Upper lobe of left lung (tissue), 4 donors: ENCODE measurements around the gene CTDSP1.

Experiments used
- EP300 ChIP-seq, 4 donors: sonication (generic); formaldehyde crosslinking; IDR thresholded peaks; one replicate each; pipeline ENCODE4 v1.5.1; 2017; ENCODE audit warnings: antibody characterized with exemption in 4 of 4, control low read depth in 2 of 4
- TF ChIP-seq, protein P1 (sequence below), 6 experiments: fragments of 450-650 bp in 4 of 6; fragments of 200-600 bp in 2 of 6; sonication (generic) in 2 of 6; IDR thresholded peaks; one replicate each; pipeline ENCODE4 v1.5.1; 2016 to 2019; ENCODE audit warnings: antibody characterized with exemption in 6 of 6

DNA sequence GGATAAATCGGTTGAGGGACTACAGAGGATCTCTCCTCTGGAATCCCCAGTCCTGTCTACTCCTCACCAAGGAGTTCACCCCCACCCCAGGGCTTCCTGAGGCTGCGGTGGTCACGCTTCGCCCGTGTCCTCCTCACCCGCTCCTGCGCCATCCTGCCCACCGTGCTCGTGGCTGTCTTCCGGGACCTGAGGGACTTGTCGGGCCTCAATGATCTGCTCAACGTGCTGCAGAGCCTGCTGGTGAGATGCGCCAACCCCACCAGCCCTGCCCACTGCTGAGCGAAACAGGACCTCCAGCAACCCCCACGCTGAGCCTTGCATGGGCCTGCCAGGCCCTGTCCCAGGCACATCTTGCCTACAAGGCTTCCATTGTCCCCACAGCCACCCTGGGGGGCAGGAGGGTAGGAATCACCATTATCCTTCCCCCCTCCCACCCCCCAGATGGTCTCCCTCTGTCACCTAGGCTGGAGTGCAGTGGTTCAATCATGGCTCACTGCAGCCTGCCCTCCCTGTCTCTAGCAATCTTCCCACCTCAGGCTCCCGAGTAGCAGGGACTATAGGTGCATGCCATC, 6.7 kb upstream of the CTDSP1 start:
- TF ChIP-seq, protein P1, sequence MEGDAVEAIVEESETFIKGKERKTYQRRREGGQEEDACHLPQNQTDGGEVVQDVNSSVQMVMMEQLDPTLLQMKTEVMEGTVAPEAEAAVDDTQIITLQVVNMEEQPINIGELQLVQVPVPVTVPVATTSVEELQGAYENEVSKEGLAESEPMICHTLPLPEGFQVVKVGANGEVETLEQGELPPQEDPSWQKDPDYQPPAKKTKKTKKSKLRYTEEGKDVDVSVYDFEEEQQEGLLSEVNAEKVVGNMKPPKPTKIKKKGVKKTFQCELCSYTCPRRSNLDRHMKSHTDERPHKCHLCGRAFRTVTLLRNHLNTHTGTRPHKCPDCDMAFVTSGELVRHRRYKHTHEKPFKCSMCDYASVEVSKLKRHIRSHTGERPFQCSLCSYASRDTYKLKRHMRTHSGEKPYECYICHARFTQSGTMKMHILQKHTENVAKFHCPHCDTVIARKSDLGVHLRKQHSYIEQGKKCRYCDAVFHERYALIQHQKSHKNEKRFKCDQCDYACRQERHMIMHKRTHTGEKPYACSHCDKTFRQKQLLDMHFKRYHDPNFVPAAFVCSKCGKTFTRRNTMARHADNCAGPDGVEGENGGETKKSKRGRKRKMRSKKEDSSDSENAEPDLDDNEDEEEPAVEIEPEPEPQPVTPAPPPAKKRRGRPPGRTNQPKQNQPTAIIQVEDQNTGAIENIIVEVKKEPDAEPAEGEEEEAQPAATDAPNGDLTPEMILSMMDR (IDR thresholded peaks at IDR 0.05) = no peak
- TF ChIP-seq EP300 (IDR thresholded peaks at IDR 0.05) = no peak
